ENCODE results near the gene CATSPERZ. TPM values are rescaled to one million over a fixed set of nuclear protein-coding genes. Genes with fewer than 3 reads are reported as not detected.

Gene CATSPERZ
- total RNA-seq, 1 donor from 2014 or later = 0.33 TPM

- DNase-seq (ENCODE audit: low read depth, low spot score) = no peak
Measured at GRCh38 chr11:64284962-64285884, 14.9 kb upstream of the CATSPERZ start, which contains the start of gene GPR137. GPR137 (plus strand) TSS chr11:64285848; CDS start chr11:64286525, 677 bp downstream.

GRCh38 chr11:64285885-64286800 is 14.0 kb upstream of the CATSPERZ start:
- DNase-seq (ENCODE audit: low read depth, low spot score) = no peak

GRCh38 chr11:64286801-64287159 is 13.4 kb upstream of the CATSPERZ start:
- no peak for DNase-seq (ENCODE audit: low read depth, low spot score)

- DNase-seq (ENCODE audit: low read depth, low spot score) = no peak
Measured at GRCh38 chr11:64287676-64288352, 12.3 kb upstream of the CATSPERZ start.

- DNase-seq (ENCODE audit: low read depth, low spot score) = no peak
Measured at GRCh38 chr11:64288353-64288750, 11.8 kb upstream of the CATSPERZ start.

GRCh38 chr11:64289002-64289564 is 11.1 kb upstream of the CATSPERZ start:
- no peak for DNase-seq (ENCODE audit: low read depth, low spot score)

- no peak for DNase-seq (ENCODE audit: low read depth, low spot score)
Measured at GRCh38 chr11:64290352-64291261, 9.6 kb upstream of the CATSPERZ start.

GRCh38 chr11:64291262-64291751 is 8.9 kb upstream of the CATSPERZ start, which contains the start of gene KCNK4:
KCNK4 (plus strand) TSS chr11:64291302; CDS start chr11:64293019, 1,717 bp downstream.
- no peak for DNase-seq (ENCODE audit: low read depth, low spot score)

- no peak for DNase-seq (ENCODE audit: low read depth, low spot score)
Measured at GRCh38 chr11:64291752-64292459, 8.3 kb upstream of the CATSPERZ start.

GRCh38 chr11:64292460-64293254 is 7.5 kb upstream of the CATSPERZ start:
- DNase-seq (ENCODE audit: low read depth, low spot score) = no peak

GRCh38 chr11:64294774-64295173 is 5.4 kb upstream of the CATSPERZ start:
- DNase-seq (ENCODE audit: low read depth, low spot score) = no peak

GRCh38 chr11:64295760-64296159 is 4.4 kb upstream of the CATSPERZ start:
- no peak for DNase-seq (ENCODE audit: low read depth, low spot score)

GRCh38 chr11:64296236-64296635 is 3.9 kb upstream of the CATSPERZ start:
- no peak for DNase-seq (ENCODE audit: low read depth, low spot score)

GRCh38 chr11:64296830-64297698 is 3.1 kb upstream of the CATSPERZ start:
- DNase-seq (ENCODE audit: low read depth, low spot score) = no peak

GRCh38 chr11:64297699-64298358 is 2.3 kb upstream of the CATSPERZ start:
- no peak for DNase-seq (ENCODE audit: low read depth, low spot score)

GRCh38 chr11:64298966-64299846 is 952 bp upstream of the CATSPERZ start:
- no peak for DNase-seq (ENCODE audit: low read depth, low spot score)

Measured in pulmonary artery endothelial cell (primary cell).